ENCODE measurements around the gene SLC17A4. TPM values are rescaled to one million over a fixed set of nuclear protein-coding genes. Genes with fewer than 3 reads are reported as not detected.
A peak's percentile ranks its signal among the peaks of the same experiment; 100 is the strongest.

The SLC17A4 gene
- total and polyA plus RNA-seq, 2 donors from 2014 or later = 0.88 to 1.8 TPM

GRCh38 chr6:25830458-25830857 is 75.9 kb downstream of the SLC17A4 start:
- Histone ChIP-seq H3K36me3 (ENCODE audit: control insufficient read depth in 2 of 3, insufficient read depth in 3 of 3, low read length in 3 of 3) (peaks cover 0 to 6% (median 0%) of the 10 kb centered on the region in 3 donors), H3K27ac (ENCODE audit: low read depth in 2 of 2, low read length in 2 of 2) (peak overlapping the region; percentile 81 to 91), H3K9ac (ENCODE audit: low read length in 3 of 3) (peak overlapping the region in 2 of 3 donors; percentile 19 to 88), H3K4me3 (ENCODE audit: low read length in 3 of 3) (peak overlapping the region; percentile 4 to 96 (median 86)), H3K4me1 (ENCODE audit: control insufficient read depth in 2 of 3, insufficient read depth in 2 of 3, low read depth in 1 of 3, low read length in 3 of 3) (peaks cover 0 to 5% (median 2%) of the 10 kb centered on the region in 3 donors), H3K9me3 (ENCODE audit: control insufficient read depth in 2 of 3, insufficient read depth in 1 of 3, low read length in 3 of 3) (no peaks in the 10 kb centered on the region), H3K27me3 (ENCODE audit: control insufficient read depth, insufficient read depth, low read length) (no peaks in the 10 kb centered on the region)
- no peak for FAIRE-seq
- intact Hi-C loops (cut with DNase I) = no loop called here
- TF ChIP-seq CTCF (IDR thresholded peaks at IDR 0.05; ENCODE audit: borderline replicate concordance, extremely low read depth, insufficient read depth) = no peak
- DNase-seq = peak in 1 of 5 donors; percentile 11

Other genes with a start within 250 kb of the SLC17A4 start
- 8.7 TPM for gene SCGN, start 102.5 kb upstream of the SLC17A4 start, total RNA-seq
- 0.90 TPM for gene SCGN, start 102.5 kb upstream of the SLC17A4 start, polyA plus RNA-seq (ENCODE audit: insufficient read depth, low read depth, low replicate concordance)
- 26.3 TPM for gene SLC17A1, start 77.3 kb downstream of the SLC17A4 start, total RNA-seq
- 109 TPM for gene SLC17A1, start 77.3 kb downstream of the SLC17A4 start, polyA plus RNA-seq (ENCODE audit: insufficient read depth, low read depth, low replicate concordance)
- 14.0 TPM for gene SLC17A3, start 119.5 kb downstream of the SLC17A4 start, total RNA-seq
- 149 TPM for gene SLC17A3, start 119.5 kb downstream of the SLC17A4 start, polyA plus RNA-seq (ENCODE audit: insufficient read depth, low read depth, low replicate concordance)
- 0.76 TPM for gene SLC17A2, start 175.9 kb downstream of the SLC17A4 start, total RNA-seq
- gene SLC17A2, start 175.9 kb downstream of the SLC17A4 start, polyA plus RNA-seq (ENCODE audit: insufficient read depth, low read depth, low replicate concordance) = 0.54 TPM
- gene TRIM38, start 208.1 kb downstream of the SLC17A4 start, total RNA-seq = 27.9 TPM
- gene TRIM38, start 208.1 kb downstream of the SLC17A4 start, polyA plus RNA-seq (ENCODE audit: insufficient read depth, low read depth, low replicate concordance) = 12.2 TPM